ENCODE measurements around the gene EFCAB14. TPM values are rescaled to one million over a fixed set of nuclear protein-coding genes. Genes with fewer than 3 reads are reported as not detected.
"Not testable (repeated sequence)": the region's sequence is repeated elsewhere in the genome, so short reads cannot be mapped to it uniquely, and the experiment has no call there.

The EFCAB14 gene
- total and polyA plus RNA-seq, 7 donors: 36.9 to 72.0 (median 63.1) TPM

DNA sequence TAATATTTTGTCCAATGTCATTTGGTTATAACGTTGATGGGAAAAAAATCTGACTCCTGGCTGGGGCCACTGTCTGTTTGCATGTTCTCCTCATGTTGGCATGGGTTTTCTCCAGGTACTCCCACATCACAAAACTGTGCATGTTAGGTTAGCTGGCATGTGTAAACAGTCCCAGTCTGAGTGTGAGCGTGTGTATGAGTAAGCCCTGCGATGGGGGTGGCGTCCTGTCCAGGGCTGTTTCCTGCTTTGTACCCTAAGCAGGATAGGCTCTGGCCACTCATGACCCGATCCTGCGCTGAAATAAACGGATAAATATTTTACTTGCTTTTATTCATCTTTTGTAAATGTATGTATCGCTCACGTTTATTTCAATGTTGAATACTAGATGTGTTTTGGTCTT is 13.5 kb downstream of the EFCAB14 start:
- DNase-seq: no peak
- no peak overlapping the region for H3K4me3 ChIP-seq
- TF ChIP-seq, protein P1, sequence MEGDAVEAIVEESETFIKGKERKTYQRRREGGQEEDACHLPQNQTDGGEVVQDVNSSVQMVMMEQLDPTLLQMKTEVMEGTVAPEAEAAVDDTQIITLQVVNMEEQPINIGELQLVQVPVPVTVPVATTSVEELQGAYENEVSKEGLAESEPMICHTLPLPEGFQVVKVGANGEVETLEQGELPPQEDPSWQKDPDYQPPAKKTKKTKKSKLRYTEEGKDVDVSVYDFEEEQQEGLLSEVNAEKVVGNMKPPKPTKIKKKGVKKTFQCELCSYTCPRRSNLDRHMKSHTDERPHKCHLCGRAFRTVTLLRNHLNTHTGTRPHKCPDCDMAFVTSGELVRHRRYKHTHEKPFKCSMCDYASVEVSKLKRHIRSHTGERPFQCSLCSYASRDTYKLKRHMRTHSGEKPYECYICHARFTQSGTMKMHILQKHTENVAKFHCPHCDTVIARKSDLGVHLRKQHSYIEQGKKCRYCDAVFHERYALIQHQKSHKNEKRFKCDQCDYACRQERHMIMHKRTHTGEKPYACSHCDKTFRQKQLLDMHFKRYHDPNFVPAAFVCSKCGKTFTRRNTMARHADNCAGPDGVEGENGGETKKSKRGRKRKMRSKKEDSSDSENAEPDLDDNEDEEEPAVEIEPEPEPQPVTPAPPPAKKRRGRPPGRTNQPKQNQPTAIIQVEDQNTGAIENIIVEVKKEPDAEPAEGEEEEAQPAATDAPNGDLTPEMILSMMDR (IDR thresholded peaks at IDR 0.05): no peak
- TF ChIP-seq POLR2A (IDR thresholded peaks at IDR 0.05): no peak
- TF ChIP-seq POLR2AphosphoS5 (IDR thresholded peaks at IDR 0.05): no peak
- TF ChIP-seq EP300 (IDR thresholded peaks at IDR 0.05): no peak
- no peaks in the 10 kb centered on the region for H3K9me3 ChIP-seq
- intact Hi-C loops (cut with DNase I): no loop called here
- 64 to 86% methylated on average over 9 of the region's 9 CpGs for WGBS, 2 donors
- no peaks in the 10 kb centered on the region for H3K4me1 ChIP-seq
- peaks cover 5 to 77% (median 41%) of the 10 kb centered on the region in 4 donors for H3K36me3 ChIP-seq
- H3K27me3 ChIP-seq: no peaks in the 10 kb centered on the region
- H3K27ac ChIP-seq: no peak overlapping the region

DNA sequence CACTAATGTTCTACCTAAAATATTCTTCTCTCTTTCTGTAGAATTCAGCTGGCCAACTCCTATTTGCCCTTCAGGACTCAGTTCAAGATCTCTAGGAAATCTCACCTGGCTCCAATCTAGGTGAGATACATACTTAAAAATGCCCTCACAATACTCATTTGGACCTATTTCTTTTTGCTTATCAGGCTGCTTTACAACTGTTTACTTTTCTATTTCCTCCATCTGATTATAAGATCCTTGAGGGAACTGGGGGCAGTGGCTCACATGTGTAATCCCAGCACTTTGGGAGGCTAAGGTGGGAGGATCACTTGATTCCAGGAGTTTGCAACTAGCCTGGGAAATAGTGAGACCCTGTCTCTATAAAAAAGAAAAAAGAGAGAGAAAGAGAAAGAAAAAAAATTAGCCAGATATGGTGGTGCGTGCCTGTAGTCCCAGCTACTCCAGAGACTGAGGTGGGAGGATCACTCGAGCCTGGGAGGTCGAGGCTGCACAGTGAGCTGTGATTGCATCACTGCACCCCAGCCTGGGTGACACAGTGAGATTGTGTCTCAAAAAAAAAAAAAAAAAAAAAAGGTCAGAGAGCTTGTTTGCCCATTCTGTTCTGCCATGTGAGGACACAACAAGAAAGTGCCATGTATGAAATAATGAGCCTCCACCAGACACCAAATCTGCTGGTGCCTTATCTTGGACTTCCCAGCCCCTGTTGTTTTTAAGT is 14.8 kb downstream of the EFCAB14 start:
- Histone ChIP-seq H3K4me1 (no peaks in the 10 kb centered on the region), H3K4me3 (no peak overlapping the region), H3K36me3 (peaks cover 5 to 68% (median 41%) of the 10 kb centered on the region in 4 donors), H3K27me3 (no peaks in the 10 kb centered on the region), H3K9me3 (no peaks in the 10 kb centered on the region), H3K27ac (no peak overlapping the region)
- 70 to 88% methylated on average over 3 of the region's 3 CpGs for WGBS, 2 donors
- intact Hi-C loops (cut with DNase I): no loop called here
- TF ChIP-seq EP300 (IDR thresholded peaks at IDR 0.05) (no peak), POLR2A (IDR thresholded peaks at IDR 0.05) (no peak), POLR2AphosphoS5 (IDR thresholded peaks at IDR 0.05) (no peak)
- TF ChIP-seq, protein P1 (IDR thresholded peaks at IDR 0.05): no peak
- no peak for DNase-seq

DNA sequence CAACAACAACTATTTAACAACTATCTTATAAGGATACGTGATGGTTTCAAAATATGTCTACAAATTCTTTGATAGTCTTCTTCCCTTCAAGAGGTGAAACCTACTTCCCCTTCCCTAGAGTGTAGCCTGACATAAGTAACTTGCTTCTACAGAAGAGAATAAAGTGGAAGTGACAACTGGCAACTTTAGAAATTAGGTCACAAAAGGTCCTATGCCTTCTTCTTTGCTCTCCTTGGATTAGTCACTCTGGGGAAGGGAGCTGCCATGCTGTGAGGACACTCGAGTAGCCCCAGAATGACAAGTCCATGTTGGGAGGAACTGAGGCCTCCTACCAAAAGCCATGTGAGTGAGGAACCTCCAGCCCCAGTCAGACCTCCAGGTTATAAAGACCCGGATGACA is 19.2 kb downstream of the EFCAB14 start:
- intact Hi-C loops (cut with DNase I): no loop called here
- TF ChIP-seq EP300 (IDR thresholded peaks at IDR 0.05) (no peak), POLR2A (IDR thresholded peaks at IDR 0.05) (no peak), POLR2AphosphoS5 (IDR thresholded peaks at IDR 0.05) (no peak)
- TF ChIP-seq, protein P1 (IDR thresholded peaks at IDR 0.05): no peak
- no peaks in the 10 kb centered on the region for H3K27me3 ChIP-seq
- 56 to 76% methylated on average over 3 of the region's 3 CpGs for WGBS, 2 donors
- DNase-seq: no peak
- H3K36me3 ChIP-seq: peaks cover 0 to 43% (median 26%) of the 10 kb centered on the region in 4 donors
- H3K4me1 ChIP-seq: peaks cover 0 to 9% (median 5%) of the 10 kb centered on the region in 4 donors
- no peaks in the 10 kb centered on the region for H3K9me3 ChIP-seq
- H3K27ac ChIP-seq: no peak overlapping the region
- H3K4me3 ChIP-seq: no peak overlapping the region

DNA sequence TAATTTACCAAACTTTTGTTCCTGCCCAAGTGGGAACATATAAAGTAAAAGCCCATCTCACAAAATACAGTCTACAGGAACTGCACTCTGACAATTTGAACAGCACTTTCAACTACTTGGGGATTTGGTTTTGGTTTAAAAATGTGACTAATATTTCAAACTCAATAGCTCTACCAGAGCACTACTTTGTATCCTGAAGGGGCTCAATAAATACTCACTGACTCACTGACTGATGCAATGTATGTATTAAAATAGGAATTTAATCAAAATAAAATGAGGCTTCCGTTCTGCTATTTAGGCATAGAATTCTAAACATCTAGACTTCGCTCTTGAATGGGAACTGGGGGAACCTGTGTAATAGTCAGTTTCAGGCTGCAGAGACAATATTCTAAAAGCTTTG is 21.9 kb downstream of the EFCAB14 start:
- intact Hi-C loops (cut with DNase I): no loop called here
- 98 to 99% methylated on average over 2 of the region's 2 CpGs for WGBS, 2 donors
- H3K9me3 ChIP-seq: no peaks in the 10 kb centered on the region
- H3K4me3 ChIP-seq: no peak overlapping the region
- no peak for DNase-seq
- H3K27ac ChIP-seq: no peak overlapping the region
- H3K4me1 ChIP-seq: peaks cover 0 to 27% (median 20%) of the 10 kb centered on the region in 4 donors
- peaks cover 0 to 18% (median 13%) of the 10 kb centered on the region in 4 donors for H3K36me3 ChIP-seq
- TF ChIP-seq EP300 (IDR thresholded peaks at IDR 0.05) (no peak), POLR2A (IDR thresholded peaks at IDR 0.05) (no peak), POLR2AphosphoS5 (IDR thresholded peaks at IDR 0.05) (no peak)
- TF ChIP-seq, protein P1 (IDR thresholded peaks at IDR 0.05): no peak
- H3K27me3 ChIP-seq: no peaks in the 10 kb centered on the region

DNA sequence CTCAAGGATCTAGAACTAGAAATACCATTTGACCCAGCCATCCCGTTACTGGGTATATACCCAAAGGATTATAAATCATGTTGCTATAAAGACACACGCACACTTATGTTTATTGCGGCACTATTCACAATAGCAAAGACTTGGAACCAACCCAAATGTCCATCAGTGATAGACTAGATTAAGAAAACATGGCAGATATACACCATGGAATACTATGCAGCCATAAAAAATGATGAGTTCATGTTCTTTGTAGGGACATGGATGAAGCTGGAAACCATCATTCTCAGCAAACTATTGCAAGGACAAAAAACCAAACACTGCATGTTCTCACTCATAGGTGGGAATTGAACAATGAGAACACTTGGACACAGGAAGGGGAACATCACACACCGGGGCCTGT is 24.2 kb downstream of the EFCAB14 start:
- H3K9me3 ChIP-seq; H3K4me3 ChIP-seq; DNase-seq; intact Hi-C loops (cut with DNase I); H3K27me3 ChIP-seq; H3K27ac ChIP-seq: not testable (repeated sequence)
- Histone ChIP-seq H3K4me1 (peaks cover 0 to 32% (median 28%) of the 10 kb centered on the region in 4 donors), H3K36me3 (peaks cover 0 to 40% (median 25%) of the 10 kb centered on the region in 4 donors)
- WGBS, 2 donors: 68 to 89% methylated on average over 4 of the region's 4 CpGs

All from sigmoid colon (tissue), 7 donors.